Activated T-helper 2 cell treated with anti-CD3 and anti-CD28 coated beads, Interferon-gamma antibody, Interleukin-2, Interleukin-4, amounts not matched to agents 10 μg/mL and 5 μg/mL and 100 μg/mL, durations not matched to agents 14 hours and 24 hours and 36 hours (primary cell): ENCODE data around the gene NUP50. TPM values are rescaled to one million over a fixed set of nuclear protein-coding genes. Genes with fewer than 3 reads are reported as not detected.

Experiments
- DNase-seq: peaks from one replicate; pipeline ENCODE4 v3.0.0; 2021; ENCODE audit warnings: low spot score
- H3K27ac Mint-ChIP-seq: one replicate; pipeline ENCODE4 v1.8.0; 2021; ENCODE audit warnings: mixed read lengths
- H3K27me3 Mint-ChIP-seq: one replicate; pipeline ENCODE4 v1.8.0; 2021; ENCODE audit warnings: low read depth, mixed read lengths
- H3K36me3 Mint-ChIP-seq: one replicate; pipeline ENCODE4 v1.8.0; 2021; ENCODE audit warnings: low read depth, mixed read lengths
- H3K4me1 Mint-ChIP-seq: one replicate; pipeline ENCODE4 v1.8.0; 2021; ENCODE audit warnings: low read depth, mixed read lengths
- H3K4me3 Mint-ChIP-seq: one replicate; pipeline ENCODE4 v1.8.0; 2021; ENCODE audit warnings: low read depth, mild to moderate bottlenecking, moderate library complexity, mixed read lengths
- H3K9me3 Mint-ChIP-seq: one replicate; pipeline ENCODE4 v1.8.0; 2021; ENCODE audit warnings: mixed read lengths
- intact Hi-C: fragments of 100-400 bp; cut with micrococcal nuclease; formaldehyde crosslinking; loops from one replicate; pipeline ENCODE4 v1.15.1; 2023
- total RNA-seq: library from RNA; stranded (reverse); gene quantifications from 2 replicates; pipeline ENCODE4 v1.2.3, GENCODE V29; 2022

NUP50 gene
- total RNA-seq, 1 donor from 2014 or later: 150 TPM

DNA sequence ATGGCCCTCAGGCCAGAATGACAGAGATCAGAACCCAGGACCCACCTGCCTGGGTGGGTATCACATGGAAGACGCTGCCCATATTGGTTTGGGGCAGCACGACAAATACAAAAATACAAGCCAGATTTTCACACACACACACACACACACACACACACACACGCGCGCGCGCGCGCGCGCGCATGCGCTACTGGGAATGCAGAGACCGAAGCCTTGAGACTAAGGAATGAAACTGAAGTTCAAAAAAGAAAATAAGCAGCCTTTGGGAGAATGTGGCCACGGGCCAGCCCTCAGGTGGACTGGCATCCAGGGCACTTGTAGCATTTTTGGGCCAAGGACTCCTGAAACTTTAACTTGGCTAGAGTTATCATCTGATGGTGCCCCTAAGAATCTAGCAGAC is 21.3 kb upstream of the NUP50 start:
- Mint-ChIP-seq H3K27ac (no peak overlapping the region), H3K4me3 (no peak overlapping the region), H3K4me1 (no peaks in the 10 kb centered on the region), H3K27me3 (no peaks in the 10 kb centered on the region), H3K36me3 (peaks cover 10% of the 10 kb centered on the region), H3K9me3 (no peaks in the 10 kb centered on the region)
- DNase-seq: no peak
- intact Hi-C loops: no loop called here

DNA sequence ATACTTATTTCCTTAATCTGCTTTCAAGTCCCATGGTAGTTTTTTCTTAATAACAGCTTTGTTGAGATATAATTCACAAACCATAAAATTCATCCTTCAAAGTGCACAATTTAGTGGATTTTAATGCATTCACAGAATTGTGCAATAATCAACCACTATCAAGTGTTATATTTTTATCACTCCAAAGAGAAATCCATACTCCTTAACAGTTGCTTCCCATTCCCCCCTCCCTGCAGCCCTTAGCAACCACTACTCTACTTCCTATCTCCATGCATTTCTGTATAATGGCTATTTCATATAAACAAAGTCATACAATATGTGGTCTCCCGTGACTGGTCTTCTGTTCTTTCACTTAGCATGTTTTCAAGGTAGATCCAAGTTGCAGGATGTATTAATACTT is 18.8 kb upstream of the NUP50 start:
- Mint-ChIP-seq H3K4me1 (no peaks in the 10 kb centered on the region), H3K27me3 (no peaks in the 10 kb centered on the region), H3K27ac (no peak overlapping the region), H3K9me3 (no peaks in the 10 kb centered on the region), H3K36me3 (peaks cover 5% of the 10 kb centered on the region), H3K4me3 (no peak overlapping the region)
- no peak for DNase-seq
- intact Hi-C loops: no loop called here

DNA sequence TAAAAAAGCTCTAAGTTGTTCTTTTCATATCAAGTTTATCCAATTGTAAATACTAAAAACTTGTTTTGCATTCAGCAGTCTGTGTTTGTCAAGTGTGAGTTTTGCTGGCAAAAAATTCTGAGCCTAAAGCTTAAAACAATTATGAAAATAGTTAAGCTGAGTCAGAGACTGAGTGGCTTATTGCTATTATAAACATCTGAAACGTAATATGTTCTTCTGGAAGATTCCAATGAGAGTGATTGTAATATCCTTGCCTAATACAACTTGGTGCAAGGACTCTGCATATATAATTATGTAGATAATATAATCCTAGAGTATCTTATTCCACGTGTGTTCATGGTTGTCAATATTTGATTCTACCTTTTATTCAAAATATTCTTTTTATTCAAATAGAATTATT is 14.1 kb upstream of the NUP50 start:
- H3K9me3 Mint-ChIP-seq: no peaks in the 10 kb centered on the region
- no peak overlapping the region for H3K27ac Mint-ChIP-seq

DNA sequence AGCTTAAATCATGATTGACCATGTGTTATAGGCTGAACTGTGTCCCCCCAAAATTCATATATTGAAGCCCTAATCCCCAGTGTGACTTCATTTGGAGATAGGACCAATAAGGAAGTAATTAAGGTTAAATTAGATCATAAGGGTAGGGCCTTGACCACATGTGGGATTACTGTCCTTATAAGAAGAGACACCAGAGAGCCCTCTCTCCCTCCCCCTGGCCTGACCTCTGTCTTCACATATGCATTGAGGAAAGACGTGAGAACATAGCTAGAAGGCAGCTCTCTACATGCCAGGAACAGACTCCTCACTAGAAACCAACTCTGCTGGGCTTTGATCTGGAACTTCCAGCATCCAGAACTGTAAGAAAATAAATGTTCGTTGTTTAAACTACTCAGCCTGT is 13.6 kb upstream of the NUP50 start:
- no peaks in the 10 kb centered on the region for H3K27me3 Mint-ChIP-seq
- intact Hi-C loops: no loop called here
- no peak overlapping the region for H3K4me3 Mint-ChIP-seq
- H3K4me1 Mint-ChIP-seq: peaks cover 7% of the 10 kb centered on the region
- H3K9me3 Mint-ChIP-seq: no peaks in the 10 kb centered on the region
- H3K27ac Mint-ChIP-seq: no peak overlapping the region
- H3K36me3 Mint-ChIP-seq: peaks cover 20% of the 10 kb centered on the region
- no peak for DNase-seq

More for the DNA sequence above, 14.1 kb upstream of the NUP50 start:
- DNase-seq: no peak
- Mint-ChIP-seq H3K4me1 (peaks cover 7% of the 10 kb centered on the region), H3K36me3 (peaks cover 20% of the 10 kb centered on the region), H3K27me3 (no peaks in the 10 kb centered on the region), H3K4me3 (no peak overlapping the region)
- intact Hi-C loops: no loop called here

DNA sequence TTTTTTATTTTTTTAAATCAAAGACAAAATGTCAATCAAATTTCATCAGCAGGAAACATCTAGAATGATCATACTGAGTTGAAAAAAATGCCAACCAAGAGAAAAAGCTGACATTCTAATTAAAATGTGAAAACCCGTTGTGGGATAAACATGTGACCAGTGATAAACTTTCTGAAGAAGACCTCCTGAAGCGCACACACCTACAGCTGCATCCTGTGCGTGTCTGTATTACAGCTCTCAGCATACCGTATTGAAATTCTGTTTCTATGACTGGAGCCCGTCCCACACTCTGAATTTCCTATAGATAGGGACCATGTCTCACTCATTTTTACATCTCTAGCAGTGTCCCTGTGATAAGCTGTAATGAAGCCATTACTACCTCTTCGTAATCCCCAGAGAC is 12.2 kb upstream of the NUP50 start:
- Mint-ChIP-seq H3K27me3 (no peaks in the 10 kb centered on the region), H3K36me3 (peaks cover 20% of the 10 kb centered on the region), H3K27ac (peak overlapping the region; percentile 5), H3K4me3 (no peak overlapping the region), H3K4me1 (peaks cover 7% of the 10 kb centered on the region), H3K9me3 (no peaks in the 10 kb centered on the region)
- intact Hi-C loops: no loop called here
- DNase-seq: no peak

DNA sequence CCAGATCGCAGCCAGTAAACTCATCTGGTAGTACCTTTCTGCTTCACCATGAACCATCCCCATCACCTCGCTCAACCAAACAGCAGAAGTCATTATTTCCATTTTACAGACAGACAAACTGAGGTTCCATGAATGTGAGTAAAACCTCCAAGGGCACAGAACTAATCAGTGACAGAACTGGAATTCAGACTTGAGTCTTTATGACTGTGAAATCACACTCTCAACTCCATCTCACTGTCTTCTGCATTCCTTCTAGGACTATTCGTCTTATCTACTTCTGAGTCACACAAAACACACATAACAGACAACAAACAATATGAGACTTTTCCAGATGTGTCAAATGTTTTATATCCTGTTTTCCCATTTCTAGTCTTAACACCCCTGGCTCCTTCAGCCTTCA is 9.3 kb upstream of the NUP50 start:
- DNase-seq: no peak
- Mint-ChIP-seq H3K27ac (no peak overlapping the region), H3K27me3 (no peaks in the 10 kb centered on the region), H3K4me1 (peaks cover 10% of the 10 kb centered on the region), H3K36me3 (peaks cover 33% of the 10 kb centered on the region), H3K4me3 (no peak overlapping the region), H3K9me3 (no peaks in the 10 kb centered on the region)
- intact Hi-C loops: no loop called here

DNA sequence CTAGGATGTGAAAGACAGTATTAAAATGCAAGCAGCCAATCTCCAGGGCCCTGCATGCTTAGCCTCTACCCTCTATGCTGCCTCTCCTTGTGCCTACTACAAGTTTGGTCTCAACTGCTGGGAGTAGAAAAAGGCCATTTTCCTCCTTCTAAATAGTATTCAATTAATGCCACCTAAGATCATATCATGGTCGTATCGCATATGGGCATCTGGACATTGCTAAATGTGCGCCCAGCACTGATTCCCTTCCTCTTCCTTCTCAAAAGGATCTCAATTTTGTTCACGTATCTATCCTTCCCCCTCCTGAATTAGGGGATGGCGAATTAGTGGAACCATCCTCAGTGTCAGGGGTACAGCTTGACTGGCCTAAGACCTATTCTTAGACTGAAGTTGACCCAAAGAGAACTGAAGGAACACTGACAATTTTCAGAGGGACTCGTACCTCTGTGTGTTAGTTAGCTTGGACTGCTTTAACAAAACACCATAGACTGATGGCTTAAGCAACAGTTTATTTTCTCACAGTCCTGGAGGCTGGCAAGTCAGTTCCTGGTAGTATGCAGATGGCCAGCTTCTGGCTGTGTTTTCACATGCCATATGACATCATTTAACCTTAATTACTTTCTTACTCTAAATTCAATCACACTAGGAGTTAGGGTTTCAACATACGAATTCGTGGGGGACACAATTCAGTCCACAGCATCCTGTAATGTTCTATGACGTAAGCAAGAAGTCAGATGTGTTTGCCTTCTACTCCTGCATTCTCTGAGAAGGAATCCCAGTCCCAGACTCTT is 8.5 kb upstream of the NUP50 start:
- DNase-seq: no peak
- no peak overlapping the region for H3K4me3 Mint-ChIP-seq
- H3K36me3 Mint-ChIP-seq: peaks cover 36% of the 10 kb centered on the region
- no peak overlapping the region for H3K27ac Mint-ChIP-seq
- peaks cover 17% of the 10 kb centered on the region for H3K4me1 Mint-ChIP-seq
- intact Hi-C loops: no loop called here
- no peaks in the 10 kb centered on the region for H3K9me3 Mint-ChIP-seq
- H3K27me3 Mint-ChIP-seq: no peaks in the 10 kb centered on the region

DNA sequence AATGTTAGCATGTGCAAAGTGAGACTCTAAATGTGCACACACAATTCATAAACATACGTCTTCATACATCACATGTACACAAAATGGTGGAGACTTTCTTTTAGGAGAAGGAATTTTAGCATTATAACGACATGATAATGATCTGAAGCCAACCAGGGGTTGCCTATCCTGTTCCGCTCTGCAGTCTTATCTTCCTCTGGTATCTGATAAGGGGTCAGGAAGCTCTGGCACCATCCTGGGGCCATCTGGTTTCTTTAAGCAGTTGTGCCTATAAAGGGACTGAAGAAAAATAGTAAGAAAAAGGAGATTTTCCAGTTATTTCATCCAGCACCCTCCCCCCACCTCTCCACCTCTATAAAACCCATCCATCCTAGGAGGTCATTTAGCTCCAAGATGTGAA is 5.8 kb upstream of the NUP50 start:
- intact Hi-C loops: no loop called here
- DNase-seq: no peak
- Mint-ChIP-seq H3K4me3 (no peak overlapping the region), H3K36me3 (peaks cover 38% of the 10 kb centered on the region), H3K27me3 (no peaks in the 10 kb centered on the region), H3K27ac (no peak overlapping the region), H3K4me1 (peaks cover 27% of the 10 kb centered on the region), H3K9me3 (no peaks in the 10 kb centered on the region)

DNA sequence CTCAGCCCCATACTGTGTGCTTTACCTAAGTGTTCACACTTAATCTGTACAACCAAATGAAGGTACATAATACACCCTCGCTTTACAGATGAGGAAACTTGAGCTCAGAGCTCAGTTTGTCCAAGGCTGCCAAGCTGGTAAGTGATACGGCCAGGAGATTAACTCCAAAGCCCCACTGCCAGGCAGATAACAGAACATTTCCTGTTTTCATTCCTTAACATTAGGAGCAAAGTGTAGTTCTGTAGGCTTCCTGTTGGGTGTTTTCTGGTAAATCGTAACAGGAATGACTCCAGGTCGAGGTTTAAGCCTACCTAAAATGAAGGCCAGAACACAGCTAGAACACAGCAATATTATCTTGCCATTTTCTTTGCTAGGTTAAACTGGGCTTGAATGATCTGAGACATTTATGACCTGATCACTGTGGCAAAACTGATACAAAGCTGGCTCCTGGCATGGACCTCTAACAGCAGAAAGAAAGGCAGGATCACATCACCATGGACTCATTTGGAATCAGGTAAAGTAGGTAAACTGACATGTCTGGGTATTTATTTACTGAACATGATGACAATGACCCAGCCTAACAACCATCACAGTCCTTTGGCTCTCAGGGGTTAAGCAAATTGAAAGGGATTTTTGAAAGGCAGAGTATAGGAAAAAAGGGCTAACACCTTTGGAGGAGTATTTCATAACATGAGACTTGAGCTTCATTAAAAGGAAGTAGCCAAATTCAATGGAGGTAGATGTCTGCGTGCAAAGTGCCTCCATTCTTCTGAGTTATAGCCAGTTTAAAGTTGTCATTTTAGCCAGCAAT is 3.9 kb upstream of the NUP50 start:
- no peak overlapping the region for H3K27ac Mint-ChIP-seq
- peaks cover 27% of the 10 kb centered on the region for H3K4me1 Mint-ChIP-seq
- no peak for DNase-seq

DNA sequence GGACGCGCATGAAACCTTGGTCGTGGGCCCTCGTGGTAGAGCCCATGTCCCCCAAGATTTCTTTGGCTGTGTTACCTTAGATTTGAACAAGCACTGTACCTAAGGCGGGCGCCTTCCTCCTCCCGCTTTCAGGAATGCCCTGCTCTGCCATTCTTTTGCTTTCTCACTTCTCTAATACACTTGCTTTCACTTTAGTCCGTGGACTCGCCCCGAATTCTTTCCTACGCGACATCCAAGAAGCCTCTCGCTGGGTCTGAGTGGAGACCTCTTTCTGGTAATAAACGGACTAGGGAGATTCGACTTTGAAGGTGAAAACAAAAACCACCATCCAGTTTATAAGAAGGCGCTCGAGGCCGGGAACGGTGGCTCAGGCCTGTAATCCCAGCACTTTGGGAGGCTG is 1.2 kb upstream of the NUP50 start:
- Mint-ChIP-seq H3K27me3 (no peaks in the 10 kb centered on the region), H3K9me3 (no peaks in the 10 kb centered on the region), H3K4me3 (peak overlapping the region; percentile 93), H3K36me3 (peaks cover 52% of the 10 kb centered on the region), H3K27ac (peak overlapping the region; percentile 78), H3K4me1 (peaks cover 44% of the 10 kb centered on the region)
- no peak for DNase-seq
- intact Hi-C loops: no loop called here

More for the DNA sequence above, 3.9 kb upstream of the NUP50 start:
- intact Hi-C loops: no loop called here
- Mint-ChIP-seq H3K27me3 (no peaks in the 10 kb centered on the region), H3K4me3 (no peak overlapping the region), H3K36me3 (peaks cover 35% of the 10 kb centered on the region), H3K9me3 (no peaks in the 10 kb centered on the region)

DNA sequence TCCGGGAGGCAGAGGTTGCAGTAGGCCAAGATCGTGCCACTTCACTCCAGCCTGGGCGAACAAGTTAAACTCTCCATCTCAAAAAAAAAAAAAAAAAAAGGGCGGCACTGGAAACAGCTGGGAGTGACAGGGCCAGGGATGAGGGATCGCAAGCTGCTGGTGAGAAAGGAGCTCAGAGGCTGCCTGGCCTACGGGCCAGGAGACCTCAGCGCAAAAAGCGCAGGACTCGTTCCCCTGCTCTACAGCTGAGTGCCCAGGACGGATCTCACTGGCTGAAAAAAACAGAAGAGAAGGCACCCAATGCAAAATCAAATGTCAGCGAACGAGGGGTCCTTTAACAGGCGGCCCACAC is 650 bp upstream of the NUP50 start:
- H3K4me3 Mint-ChIP-seq: peak overlapping the region; percentile 93
- peak overlapping the region; percentile 78 for H3K27ac Mint-ChIP-seq
- DNase-seq: no peak
- no peaks in the 10 kb centered on the region for H3K27me3 Mint-ChIP-seq
- intact Hi-C loops: no loop called here
- H3K9me3 Mint-ChIP-seq: no peaks in the 10 kb centered on the region
- H3K4me1 Mint-ChIP-seq: peaks cover 44% of the 10 kb centered on the region
- H3K36me3 Mint-ChIP-seq: peaks cover 50% of the 10 kb centered on the region

DNA sequence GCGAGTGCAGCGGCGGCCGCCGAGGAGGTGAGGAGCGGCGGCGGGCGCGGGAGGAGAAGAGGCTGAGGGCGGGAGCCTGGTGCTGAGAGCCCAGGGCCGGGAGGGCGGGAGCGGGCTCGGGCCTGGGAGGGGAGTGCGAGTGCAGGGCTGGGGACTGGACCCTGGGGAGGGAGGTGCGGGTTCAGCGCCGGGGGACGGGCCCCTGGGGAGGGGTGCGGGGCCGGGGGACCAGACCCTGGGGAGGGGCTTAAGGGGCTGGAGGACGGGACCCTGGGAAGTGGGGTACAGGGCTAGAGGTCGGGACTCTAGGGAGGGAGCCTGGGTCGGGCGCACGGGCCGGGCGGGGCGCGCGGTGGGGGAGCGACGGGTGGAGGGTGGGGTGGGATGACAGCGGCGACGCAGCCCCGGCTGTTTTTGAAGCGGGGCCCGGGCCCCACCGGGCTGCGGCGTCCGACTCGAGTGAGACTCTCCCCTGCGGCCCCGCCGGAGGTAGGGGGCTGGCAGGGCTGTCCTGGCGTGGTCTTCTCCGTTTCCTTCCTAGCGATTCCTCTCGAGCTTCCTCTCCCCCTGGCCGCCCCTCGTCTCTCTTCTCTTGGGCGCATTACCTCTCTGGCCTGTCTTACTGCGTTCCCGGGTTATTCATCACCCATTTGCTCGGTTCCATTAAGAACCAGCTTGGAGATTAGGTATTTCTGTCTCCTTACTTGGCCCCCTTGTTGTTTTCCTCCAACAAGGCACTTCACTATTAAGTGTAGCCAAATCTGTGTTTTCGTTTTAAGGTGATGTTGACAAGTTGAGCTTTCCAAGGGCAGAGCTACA is 754 bp downstream of the NUP50 start:
- Mint-ChIP-seq H3K4me1 (peaks cover 51% of the 10 kb centered on the region), H3K36me3 (peaks cover 62% of the 10 kb centered on the region), H3K27me3 (no peaks in the 10 kb centered on the region), H3K27ac (peak overlapping the region; percentile 87), H3K9me3 (no peaks in the 10 kb centered on the region), H3K4me3 (peak overlapping the region; percentile 96)
- intact Hi-C loops: no loop called here
- DNase-seq: peak; percentile 20

DNA sequence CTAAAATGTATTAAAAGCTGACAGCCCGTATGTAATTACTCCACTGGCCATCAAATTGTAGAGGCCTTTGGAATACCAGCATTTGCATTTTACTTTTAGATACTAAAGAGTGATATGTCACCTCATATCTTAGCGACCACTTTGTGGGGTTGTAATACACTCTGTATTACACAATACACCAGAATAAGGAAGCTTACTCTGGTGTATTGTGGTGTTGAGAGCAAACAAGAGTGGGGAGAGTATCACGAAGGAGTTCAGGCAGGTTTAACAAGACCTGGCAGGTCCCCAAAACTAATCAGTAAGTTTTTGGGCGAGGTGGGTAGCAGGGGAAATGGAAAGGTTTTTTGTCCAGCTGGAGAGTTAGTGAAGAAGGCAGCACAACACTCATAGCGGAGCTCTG is 3.2 kb downstream of the NUP50 start:
- Mint-ChIP-seq H3K4me1 (peaks cover 57% of the 10 kb centered on the region), H3K27me3 (no peaks in the 10 kb centered on the region), H3K4me3 (no peak overlapping the region), H3K27ac (no peak overlapping the region), H3K36me3 (peaks cover 74% of the 10 kb centered on the region), H3K9me3 (no peaks in the 10 kb centered on the region)
- intact Hi-C loops: no loop called here
- no peak for DNase-seq
